NCI-H187 treated with DMSO at 0.1 percent for 48 hours (cell line): ENCODE results near the gene ELFN2.

Experiments used
- DNase-seq: peaks from one replicate; lab custom pipeline; 2025; lab: John Stamatoyannopoulos, UW

The ELFN2 gene

DNA sequence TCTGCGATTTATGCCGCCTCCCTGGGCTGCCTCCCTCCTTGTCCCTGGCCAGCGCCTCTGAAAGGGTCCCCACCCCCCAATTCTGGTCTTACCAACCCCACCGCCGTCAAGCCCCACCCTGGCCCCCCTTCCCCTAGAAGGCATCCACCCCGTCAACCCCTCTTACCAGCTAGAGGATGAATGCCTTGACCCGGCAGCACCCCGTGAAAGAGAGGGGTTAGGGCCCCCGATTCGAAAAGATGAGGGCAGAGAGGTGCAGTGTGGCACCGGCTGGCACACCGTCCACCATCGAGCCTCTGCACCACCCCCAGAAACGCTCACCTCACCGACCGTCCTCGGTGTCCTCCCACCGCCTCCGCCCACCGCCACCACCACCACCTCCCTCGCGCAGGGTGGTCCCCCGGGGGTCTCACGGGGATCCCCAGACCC, 559 bp downstream of the ELFN2 start:
- no peak for DNase-seq

GRCh38 chr22:37425800-37426705, 1.2 kb downstream of the ELFN2 start:
- no peak for DNase-seq

DNA sequence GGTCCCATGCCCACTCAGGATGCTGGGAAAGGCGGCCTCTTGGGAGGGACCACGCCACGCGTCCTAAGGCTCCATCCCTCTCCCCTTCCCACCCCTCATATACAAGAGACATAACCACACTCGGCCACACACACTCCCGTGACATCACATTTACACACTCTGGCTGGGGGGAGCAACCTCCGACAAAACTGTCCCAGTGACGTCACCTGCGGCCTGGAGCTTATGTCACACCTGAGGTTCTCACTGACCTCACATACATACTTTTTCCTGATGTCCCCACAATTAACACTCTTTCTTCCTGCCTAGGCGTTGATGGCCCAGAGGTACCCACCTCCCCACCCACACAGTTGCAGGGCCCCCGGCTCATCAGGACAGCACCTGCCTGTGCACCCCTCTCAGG, 1.9 kb downstream of the ELFN2 start:
- no peak for DNase-seq

DNA sequence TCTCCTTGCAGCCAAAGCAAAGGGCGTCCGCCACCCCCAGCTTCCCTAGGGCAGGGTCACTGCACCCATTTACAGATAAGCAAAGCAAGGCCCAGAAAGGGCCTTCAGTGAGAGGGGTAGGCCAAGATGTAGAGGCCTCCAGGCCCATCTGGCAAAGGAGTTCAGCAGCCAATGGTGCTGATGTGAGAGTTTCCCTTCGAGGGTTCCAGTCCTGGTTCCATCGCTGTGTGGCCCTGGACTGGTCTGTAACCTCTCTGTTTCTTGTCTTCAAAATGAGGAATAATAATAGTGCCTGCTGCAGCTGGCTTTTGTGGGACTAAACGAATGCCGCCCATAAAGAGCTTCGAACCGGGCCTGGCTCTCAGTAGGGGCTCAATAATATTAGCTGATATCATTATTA, 4.0 kb downstream of the ELFN2 start:
- no peak for DNase-seq

DNA sequence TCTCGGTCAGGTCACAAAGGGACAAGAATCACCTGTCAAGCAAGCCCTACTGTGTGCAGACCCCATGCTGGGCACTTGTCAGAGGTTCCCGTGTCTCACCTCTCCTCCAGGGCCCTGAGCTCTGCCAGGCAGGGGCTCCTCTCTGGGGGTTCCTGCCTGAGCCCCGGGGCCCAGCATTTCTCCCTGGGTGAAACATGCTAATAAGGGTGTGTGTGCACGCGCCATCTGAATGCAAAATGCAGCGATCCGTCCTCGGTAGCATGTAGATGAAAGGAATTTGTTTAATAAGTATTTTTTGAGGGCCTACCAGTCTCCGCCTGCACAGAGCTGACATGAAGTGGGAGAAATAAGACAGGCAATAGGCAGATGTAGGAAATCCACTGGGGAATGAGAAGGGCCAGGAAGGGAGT, 5.8 kb downstream of the ELFN2 start:
- DNase-seq, result no peak

GRCh38 chr22:37420686-37421467, 6.4 kb downstream of the ELFN2 start:
- no peak for DNase-seq

DNA sequence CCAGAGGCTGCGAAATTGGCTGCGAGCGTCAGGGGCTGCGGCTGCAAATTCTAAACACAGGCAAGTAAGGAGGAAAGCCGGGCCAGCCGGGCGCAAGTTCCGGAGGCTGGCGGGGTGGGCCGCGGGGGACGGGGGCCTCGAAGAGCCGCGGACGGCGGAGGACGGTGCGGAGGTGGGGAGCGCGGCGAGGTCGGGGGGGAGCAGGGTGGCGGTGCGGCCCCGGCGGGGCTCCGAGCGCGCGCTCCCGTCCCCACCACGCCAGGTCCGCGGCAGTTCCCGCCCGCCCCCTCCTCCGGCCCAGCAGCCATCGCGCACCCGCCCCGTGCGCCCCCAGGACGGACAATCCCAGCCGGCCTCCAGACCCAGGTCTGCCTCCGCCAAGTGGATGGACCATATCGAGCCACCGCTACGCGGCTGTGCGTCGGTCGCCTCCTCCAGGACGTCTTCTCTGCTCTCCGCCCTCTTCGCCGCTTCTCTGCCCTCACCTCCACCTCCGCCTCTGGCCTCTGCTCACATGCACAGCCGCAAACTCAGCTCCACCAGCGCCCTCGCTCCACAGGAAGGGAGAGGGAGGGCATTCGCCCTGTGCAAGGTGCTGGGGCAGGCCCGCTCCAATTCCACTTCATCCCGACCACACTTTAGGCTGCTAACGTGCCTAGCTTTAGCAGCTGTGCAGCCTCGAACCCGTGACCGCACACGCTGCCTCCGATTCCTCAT, 7.2 kb downstream of the ELFN2 start:
- no peak for DNase-seq

DNA sequence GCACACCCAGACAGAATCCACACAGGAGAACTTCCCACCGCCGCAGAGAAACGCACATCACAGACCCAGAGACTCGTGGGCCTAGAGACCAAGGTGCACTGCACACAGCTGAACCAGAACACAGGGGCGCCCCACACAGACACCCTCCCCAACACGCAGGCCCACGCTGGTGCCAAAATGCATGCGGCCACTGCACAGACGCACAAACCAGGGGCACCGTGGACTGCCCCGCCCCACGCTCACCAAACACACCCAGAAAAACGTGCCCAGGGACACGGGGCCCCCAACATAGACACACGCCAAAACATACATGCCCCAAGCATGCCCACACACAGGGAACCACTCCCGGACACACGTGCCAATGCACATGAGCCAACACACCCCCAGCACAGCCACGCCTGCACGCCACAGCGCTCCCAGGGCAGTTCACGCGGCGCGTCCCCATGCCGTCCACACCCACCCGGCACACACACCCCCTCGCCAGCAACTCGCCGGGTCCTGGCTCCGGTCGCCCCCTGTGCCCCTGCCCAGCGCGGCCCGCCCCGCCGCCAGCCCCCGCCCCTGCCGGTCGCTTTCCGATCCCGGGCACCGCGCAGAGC, 7.8 kb downstream of the ELFN2 start:
- no peak for DNase-seq

GRCh38 chr22:37418627-37419369, 8.5 kb downstream of the ELFN2 start:
- DNase-seq, result no peak

- no peak for DNase-seq
Measured at GRCh38 chr22:37417677-37418348, 9.5 kb downstream of the ELFN2 start.

- DNase-seq, result no peak
Measured at GRCh38 chr22:37417264-37417663, 10.0 kb downstream of the ELFN2 start.

GRCh38 chr22:37416827-37417226, 10.5 kb downstream of the ELFN2 start:
- no peak for DNase-seq

DNA sequence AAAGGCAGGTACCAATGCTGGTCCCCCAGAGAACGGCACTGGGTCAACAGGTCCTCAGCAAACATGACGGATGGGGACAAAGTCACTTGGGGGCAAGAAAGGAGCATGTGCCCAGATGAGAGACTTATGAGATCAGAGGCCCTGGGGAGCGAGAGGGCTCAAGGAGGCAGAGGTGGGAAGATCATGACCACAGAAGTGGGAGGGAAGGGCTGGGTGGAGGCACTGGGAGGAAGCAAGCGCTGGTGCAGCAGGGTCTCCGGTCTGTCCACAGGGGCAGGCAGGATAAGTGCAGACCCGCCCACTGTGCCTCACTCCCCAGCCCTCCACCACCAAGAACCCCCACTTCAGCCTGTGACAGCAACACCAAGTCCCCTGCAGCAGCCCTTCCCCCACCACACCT, 10.9 kb downstream of the ELFN2 start:
- DNase-seq, result no peak

GRCh38 chr22:37415210-37415609, 12.1 kb downstream of the ELFN2 start:
- no peak for DNase-seq

- no peak for DNase-seq
Measured at GRCh38 chr22:37414288-37414687, 13.0 kb downstream of the ELFN2 start.

GRCh38 chr22:37413546-37413945, 13.7 kb downstream of the ELFN2 start:
- no peak for DNase-seq

DNA sequence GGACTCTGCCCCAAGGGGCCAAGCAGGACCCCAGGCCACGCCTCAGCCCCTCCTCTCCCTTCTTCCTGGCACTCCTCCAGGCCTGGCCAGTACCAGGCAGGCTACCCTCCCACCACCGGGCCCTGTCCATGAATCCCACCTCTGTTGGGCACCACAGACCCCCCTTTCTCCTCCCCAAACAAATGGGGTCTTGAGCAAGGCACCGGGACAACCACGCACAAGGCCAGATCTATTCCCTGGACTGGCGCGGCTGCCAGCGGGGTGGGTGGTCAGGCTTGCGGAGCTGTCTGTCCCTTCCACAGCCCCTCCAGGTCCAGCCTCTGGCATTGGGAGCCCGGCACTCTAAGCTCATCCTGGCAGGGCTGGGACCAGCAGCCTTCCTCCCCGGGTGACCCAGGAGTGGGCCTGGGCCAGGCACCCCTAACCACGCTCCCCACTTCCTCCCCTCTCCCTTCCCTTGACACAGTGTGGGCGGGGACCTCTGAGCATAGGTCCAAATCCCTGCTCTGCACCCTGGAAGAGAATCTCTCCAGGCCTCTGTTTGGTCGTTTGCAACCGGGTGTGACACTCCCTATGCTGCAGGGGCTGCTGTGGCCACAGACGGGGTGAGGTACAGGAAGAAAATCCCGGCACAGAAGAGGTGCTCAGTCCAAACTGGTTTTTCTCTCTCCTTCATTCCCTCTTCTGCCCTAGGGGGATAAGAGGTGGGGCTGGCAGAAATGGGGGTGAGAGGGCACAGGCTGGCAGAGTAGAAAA, 14.6 kb downstream of the ELFN2 start:
- no peak for DNase-seq

DNA sequence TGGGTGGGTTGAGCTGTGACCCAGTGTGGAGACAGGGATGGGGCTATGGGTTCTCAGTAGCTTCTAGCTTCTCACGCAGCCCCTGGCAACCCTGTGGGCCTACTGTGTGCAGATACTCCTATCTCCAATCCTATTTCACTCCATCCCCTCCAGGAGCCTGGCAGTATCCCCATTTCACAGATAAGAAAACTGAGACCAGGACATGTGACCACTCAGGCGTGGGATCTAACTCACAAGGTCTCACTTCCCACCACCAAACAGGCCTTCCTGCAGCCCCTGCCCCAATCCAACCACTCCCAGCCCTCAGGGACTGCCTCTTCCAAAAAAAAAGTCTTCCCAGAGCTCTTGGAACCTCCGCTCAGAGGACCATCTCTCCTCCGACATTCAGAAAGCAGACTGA, 15.6 kb downstream of the ELFN2 start:
- DNase-seq, result no peak

- no peak for DNase-seq
Measured at GRCh38 chr22:37410174-37411055, 16.9 kb downstream of the ELFN2 start.
